Raji (cell line): ENCODE data around the gene VAMP4.

ENCODE experiments used
- POLR2A ChIP-seq: IDR thresholded peaks from 2 replicates; pipeline ENCODE4 v1.6.1; 2011; ENCODE audit warnings: low read depth, low read length, control low read depth; ENCODE audit not compliant: insufficient read depth

VAMP4 gene

GRCh38 chr1:171741872-171742576 is at the start of gene VAMP4:
Gene VAMP4 (minus strand): TSS chr1:171742065. CDS start chr1:171738414, 3,651 bp downstream.
- peak; percentile 93 for TF ChIP-seq POLR2A

DNA sequence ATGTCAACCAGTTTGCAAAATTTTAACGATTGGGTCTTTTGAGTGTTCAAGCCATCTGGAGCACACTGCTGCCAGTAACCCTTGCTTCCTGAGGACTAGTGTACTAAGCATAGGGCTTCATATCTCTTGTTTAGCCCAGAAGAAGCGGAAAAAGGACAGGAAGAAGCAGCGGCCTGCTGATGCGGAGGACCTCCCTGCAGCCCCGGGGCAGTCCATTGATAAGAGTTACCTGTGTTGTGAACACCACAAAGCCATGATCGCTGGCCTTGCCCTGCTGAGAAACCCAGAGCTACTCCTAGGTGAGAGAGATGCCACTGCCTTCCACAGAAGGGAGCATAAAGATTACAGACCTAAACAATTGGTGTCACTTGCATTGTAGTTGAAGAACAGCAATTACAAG is 48.5 kb upstream of the VAMP4 start:
- TF ChIP-seq POLR2A: no peak

DNA sequence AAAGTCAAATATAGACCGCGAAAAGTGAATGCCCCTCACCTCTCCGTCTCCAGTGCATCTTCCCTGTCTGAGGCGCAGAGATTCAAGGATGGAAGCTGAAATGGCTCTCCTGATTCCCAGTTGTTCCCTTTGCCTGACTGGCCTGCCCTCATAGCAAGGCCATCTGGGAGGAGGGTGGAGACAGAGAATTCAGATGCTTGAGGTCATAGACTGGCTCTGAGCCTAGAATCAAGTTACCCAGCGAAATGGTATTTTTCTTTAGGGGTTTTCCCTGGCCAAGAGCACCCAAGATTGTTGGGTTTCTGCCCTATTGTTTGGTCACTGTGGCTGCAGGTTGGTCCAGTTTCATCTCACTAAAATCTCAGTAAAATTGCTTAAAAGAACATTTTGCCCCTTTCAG is 46.8 kb upstream of the VAMP4 start:
- no peak for TF ChIP-seq POLR2A

DNA sequence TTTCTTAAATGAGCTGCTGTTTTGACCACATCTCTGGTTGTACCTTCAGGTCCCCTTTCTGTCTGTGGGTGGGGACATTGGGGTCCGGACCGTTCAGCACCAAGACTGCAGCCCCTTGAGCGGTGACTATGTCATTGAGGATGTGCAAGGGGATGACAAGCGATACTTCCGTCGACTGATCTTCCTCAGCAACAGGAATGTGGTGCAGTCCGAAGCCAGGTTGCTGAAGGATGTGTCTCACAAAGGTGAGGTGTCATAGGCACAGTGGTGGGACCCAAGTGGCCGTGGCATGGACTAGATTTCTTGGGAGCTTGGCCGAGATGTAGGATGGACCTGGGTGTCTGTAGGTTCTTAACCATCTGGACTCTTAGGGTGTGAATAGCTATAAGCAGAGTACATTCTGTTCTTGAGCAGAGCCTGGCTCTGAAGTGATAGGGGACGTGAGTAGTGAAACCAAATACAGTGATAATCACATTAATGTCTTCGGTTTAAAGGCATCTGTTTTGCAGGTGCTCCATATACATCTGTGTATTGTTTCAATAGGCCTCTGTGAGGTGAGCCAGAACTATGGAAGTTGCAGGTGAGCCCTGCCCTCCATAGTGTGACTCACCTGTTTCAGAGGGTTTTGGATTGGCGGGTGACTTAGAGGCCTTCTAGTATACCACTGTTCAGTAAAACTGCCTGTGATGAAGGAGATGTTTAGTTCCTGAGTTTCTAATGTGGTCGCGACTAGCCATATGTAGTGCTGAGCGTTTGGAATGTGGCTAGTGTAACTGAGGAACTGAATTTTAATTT is 46.0 kb upstream of the VAMP4 start:
- no peak for TF ChIP-seq POLR2A

GRCh38 chr1:171786534-171786933 is 44.7 kb upstream of the VAMP4 start:
- no peak for TF ChIP-seq POLR2A

- TF ChIP-seq POLR2A: no peak
These were observed 43.9 kb upstream of the VAMP4 start for GRCh38 chr1:171785766-171786165.

DNA sequence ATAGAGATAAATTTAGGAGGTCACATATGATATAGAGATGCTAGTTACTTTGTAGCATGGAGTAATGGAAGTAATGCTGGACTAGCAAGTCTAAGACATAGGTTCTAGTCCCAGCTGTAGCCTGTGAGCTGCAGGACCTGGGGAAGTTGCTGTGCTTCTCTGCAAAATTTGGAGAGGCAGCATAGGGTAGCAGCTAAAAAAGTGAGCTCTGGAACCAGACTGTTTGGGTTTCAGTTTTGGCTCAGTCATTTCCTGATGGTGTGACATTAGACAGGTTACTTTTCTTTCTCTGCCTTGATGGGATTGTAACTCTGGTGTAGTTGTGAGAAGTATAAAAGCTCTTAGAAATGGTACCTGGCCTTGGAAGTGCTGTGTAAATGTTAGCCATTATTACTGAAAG is 42.9 kb upstream of the VAMP4 start:
- TF ChIP-seq POLR2A: no peak

DNA sequence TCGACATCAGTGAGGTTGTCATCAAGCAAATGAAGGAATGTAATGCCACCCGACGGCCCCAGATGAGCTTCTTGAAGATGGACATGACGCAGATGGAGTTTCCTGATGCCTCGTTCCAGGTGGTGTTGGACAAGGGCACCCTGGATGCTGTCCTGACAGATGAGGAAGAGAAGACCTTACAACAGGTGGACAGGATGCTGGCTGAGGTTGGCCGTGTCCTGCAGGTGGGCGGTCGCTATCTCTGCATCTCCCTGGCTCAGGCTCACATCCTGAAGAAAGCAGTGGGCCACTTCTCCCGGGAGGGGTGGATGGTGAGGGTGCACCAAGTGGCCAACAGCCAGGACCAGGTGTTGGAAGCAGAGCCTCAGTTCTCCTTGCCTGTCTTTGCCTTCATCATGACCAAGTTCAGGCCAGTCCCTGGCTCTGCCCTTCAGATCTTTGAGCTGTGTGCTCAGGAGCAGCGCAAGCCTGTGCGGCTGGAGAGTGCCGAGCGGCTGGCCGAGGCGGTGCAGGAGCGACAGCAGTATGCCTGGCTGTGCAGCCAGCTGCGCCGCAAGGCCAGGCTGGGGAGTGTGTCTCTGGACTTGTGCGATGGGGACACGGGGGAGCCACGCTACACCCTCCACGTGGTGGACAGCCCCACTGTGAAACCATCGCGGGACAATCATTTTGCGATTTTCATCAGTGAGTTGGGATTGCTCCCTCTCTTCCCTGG is 42.1 kb upstream of the VAMP4 start:
- TF ChIP-seq POLR2A: no peak

GRCh38 chr1:171781176-171781875 is 39.5 kb upstream of the VAMP4 start, which contains the start of gene METTL13:
Gene METTL13 (plus strand): TSS chr1:171781660. CDS start chr1:171781968, 308 bp downstream.
- peak; percentile 67 for TF ChIP-seq POLR2A

DNA sequence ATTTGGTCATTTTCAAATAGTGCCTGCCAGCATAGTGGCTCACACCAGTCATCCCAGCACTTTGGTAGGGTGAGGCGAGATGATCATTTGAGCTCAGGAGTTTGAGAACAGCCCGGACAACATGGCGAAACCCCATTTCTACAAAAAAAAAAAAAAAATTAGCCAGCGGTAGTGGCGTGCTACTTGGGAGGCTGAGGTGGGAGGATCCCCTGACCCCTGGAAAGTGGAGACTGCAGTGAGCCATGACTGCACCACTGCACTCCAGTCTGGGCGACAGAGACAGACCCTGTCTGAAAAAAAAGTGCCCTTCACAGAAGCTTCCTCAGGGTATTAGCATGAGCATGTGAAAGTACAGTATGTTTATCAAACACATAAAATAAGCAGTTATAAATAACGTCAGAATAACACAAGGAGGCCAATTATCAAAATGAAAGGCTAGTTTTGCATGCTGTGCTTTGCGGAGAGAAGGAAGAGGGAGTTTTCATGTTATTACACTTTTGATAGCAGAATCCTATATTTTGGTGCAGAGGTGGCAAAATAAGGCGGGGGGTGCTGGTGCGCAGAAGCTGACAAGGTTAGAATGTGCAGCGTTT is 38.8 kb upstream of the VAMP4 start:
- TF ChIP-seq POLR2A: no peak

DNA sequence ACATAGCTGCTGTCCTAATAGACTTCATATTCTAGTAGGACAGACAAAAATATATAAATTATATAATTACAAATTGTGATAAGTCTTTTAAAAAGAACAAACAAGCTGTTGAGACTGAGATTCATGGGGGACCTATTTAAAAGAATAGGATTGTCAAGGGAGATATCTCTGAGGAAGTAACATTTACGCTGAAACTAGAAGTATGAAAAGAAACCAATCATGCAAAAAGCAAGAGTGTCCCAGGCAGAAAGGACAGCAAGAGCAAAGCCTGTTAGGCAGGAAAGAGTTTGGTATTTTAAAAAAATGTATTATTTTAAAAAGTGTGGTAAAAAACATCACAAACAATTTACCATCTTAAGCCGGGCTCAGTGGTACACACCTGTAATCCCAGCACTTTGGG is 30.4 kb upstream of the VAMP4 start:
- no peak for TF ChIP-seq POLR2A

- no peak for TF ChIP-seq POLR2A
These were observed 27.9 kb upstream of the VAMP4 start for GRCh38 chr1:171769754-171770153.

DNA sequence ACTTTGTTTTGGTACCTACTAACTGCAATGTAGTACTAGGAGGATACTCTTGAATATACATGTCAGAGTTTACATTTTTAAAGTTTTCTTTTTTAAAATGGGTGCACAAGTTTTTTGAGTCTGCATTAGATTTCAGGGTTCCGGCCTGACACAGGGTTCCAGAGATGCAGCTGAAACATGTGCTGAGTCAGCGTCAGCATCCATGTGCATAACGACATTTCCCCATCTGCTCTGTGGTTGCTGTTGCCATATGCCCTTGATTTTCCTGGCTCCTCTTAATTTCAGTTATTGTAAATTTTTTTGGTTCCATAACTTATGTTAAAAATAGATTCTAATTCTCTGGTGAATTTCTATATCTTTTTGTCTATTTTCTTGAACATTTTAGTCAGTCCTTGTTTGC is 27.3 kb upstream of the VAMP4 start:
- TF ChIP-seq POLR2A: no peak

DNA sequence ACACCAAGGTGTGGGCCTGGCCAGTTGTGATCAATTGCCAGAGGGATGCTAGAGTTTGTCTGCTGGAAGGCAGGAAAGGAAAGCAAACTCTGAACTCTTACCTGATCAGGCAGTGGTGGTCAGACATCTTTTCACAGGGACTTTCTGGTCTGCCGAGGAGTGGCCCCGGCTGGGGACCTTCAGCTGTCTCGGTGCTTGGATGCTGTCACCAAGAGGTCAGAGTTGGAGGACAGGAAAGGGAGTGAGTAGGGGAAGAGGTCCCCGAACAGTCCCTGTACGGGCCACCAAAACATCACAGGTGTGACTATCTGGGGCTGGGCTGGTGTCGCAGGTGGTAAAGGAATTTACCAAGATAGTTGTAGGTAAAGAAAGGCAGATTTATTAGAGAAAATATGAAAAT is 21.9 kb upstream of the VAMP4 start:
- no peak for TF ChIP-seq POLR2A

GRCh38 chr1:171762143-171762563 is 20.3 kb upstream of the VAMP4 start:
- TF ChIP-seq POLR2A: no peak
